ENCODE data around the gene IQCK. TPM values are rescaled to one million over a fixed set of nuclear protein-coding genes. Genes with fewer than 3 reads are reported as not detected.

Gene IQCK
- total RNA-seq, 2 experiments from 2014 or later = 0.81 to 0.97 TPM

DNA sequence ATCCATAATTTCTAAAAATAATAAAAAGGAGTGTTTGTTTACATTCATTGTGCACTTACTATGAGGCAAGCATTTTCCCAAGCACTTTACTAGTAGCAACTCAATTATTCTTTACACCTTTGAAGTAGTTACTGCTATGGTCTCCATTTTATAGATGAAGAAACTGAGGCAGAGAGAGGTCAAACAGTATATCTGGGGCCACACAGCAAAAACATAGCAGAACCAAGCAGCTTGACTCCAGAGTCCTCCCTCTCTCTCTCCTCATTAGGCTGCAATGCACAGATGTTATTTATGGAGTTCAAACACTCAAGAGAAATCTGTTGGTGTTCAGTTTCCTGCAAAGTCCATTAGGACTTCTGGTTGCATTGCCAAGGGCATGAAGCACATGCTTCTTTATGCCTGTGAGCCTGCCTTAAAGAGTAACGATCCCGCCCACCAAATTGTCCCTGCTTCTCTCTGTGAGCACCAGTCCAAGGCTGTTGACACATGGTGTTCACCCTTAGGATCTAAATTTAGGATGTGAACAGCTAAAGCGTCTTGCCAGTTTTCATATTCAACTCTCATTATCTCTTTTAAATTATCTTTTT, 122.5 kb downstream of the IQCK start:
- H3K27ac Mint-ChIP-seq = no peak overlapping the region
- no peaks in the 10 kb centered on the region for H3K9me3 Mint-ChIP-seq (ENCODE audit: insufficient read depth)
- H3K4me1 Mint-ChIP-seq (ENCODE audit: low read depth) = no peaks in the 10 kb centered on the region
- no peak overlapping the region for H3K4me3 Mint-ChIP-seq
- DNase-seq = no peak
- CTCF ChIA-PET = no interaction called here
- POLR2A ChIA-PET = no interaction called here
- no peaks in the 10 kb centered on the region for H3K36me3 Mint-ChIP-seq (ENCODE audit: low read depth)
- no peaks in the 10 kb centered on the region for H3K27me3 Mint-ChIP-seq (ENCODE audit: low read depth)
- ATAC-seq = no peak

DNA sequence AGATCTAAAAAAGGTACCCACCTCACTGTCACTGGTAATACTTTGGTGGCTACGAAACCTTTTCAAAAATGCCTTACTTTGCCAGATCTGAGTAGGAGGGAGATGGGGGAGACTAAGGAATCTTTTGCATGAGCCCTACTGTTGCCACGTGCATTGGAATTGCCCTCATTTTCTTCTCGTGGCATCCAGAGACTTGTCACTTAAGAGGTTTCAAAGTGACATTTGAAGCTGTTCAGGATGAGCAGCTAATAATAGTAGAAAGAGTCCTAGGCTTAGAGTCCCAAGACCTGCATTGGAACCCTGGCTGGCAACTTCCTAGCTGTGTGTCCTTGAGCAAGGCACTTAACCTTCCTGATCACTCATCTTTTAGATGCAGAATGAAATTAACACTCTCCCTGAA, 123.1 kb downstream of the IQCK start:
- POLR2A ChIA-PET = no interaction called here
- ATAC-seq = no peak
- Mint-ChIP-seq H3K9me3 (ENCODE audit: insufficient read depth) (no peaks in the 10 kb centered on the region), H3K27me3 (ENCODE audit: low read depth) (no peaks in the 10 kb centered on the region), H3K27ac (no peak overlapping the region), H3K4me1 (ENCODE audit: low read depth) (no peaks in the 10 kb centered on the region), H3K36me3 (ENCODE audit: low read depth) (no peaks in the 10 kb centered on the region), H3K4me3 (no peak overlapping the region)
- no peak for DNase-seq
- CTCF ChIA-PET = no interaction called here

DNA sequence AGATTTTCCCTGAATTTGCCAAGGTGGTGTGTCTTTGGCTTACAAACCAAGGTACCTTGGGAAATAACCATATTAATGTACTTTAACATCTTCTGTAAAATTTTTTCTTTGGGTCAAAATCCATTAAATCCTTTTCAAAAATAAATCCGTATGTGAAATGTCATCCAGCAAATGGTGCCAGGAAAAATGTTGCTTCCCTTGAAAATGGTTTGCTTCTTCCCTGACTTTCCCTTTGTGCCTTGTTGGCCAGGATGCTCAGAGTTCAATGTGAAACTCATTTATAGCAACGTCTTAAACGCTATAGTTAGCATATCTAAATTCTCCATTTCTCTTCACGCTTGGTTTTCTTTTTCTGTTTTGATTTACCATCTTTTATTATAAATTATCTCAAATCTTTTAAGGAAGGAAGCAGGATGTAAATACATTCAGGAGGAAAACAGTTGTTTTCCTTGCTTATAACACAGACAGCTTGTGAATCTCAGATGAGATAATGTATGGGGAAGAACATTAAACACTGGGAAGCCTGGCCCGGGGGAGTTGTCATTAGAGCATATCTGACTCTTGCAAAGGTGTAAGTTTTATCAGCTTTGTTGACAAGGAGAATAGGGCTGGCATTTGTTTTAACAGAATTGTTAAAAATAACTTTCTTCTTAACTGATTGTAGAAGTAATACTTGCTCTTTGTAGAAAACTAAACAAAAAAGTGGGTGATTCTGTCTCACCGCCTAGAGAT, 124.5 kb downstream of the IQCK start:
- POLR2A ChIA-PET = no interaction called here
- no peak overlapping the region for H3K27ac Mint-ChIP-seq
- no peak overlapping the region for H3K4me3 Mint-ChIP-seq
- H3K27me3 Mint-ChIP-seq (ENCODE audit: low read depth) = peaks cover 4% of the 10 kb centered on the region
- ATAC-seq = no peak
- no peaks in the 10 kb centered on the region for H3K4me1 Mint-ChIP-seq (ENCODE audit: low read depth)
- no peak for DNase-seq
- H3K36me3 Mint-ChIP-seq (ENCODE audit: low read depth) = no peaks in the 10 kb centered on the region
- no peaks in the 10 kb centered on the region for H3K9me3 Mint-ChIP-seq (ENCODE audit: insufficient read depth)
- CTCF ChIA-PET = no interaction called here

DNA sequence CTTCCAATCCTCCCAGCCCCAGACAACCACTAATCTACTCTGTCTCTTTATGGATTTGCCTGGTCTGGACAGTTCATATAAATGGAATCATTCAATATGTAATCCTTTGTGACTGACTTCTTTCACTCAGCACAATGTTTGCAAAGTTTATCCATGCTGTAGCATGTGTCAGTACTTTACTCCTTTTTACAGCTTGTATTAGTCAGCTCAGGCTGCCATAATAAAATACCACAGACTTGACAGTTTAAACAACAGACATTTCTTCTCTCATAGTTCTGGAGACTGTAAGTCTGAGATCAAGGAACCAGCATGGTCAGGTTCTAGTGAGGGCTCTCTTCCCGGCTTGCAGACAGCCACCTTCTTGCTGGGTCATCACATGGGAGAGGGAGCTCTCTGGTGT, 125.3 kb downstream of the IQCK start:
- H3K36me3 Mint-ChIP-seq (ENCODE audit: low read depth) = no peaks in the 10 kb centered on the region
- H3K4me3 Mint-ChIP-seq = no peak overlapping the region
- H3K4me1 Mint-ChIP-seq (ENCODE audit: low read depth) = no peaks in the 10 kb centered on the region
- peaks cover 4% of the 10 kb centered on the region for H3K27me3 Mint-ChIP-seq (ENCODE audit: low read depth)
- H3K27ac Mint-ChIP-seq = no peak overlapping the region
- ChIA-PET CTCF (no interaction called here), POLR2A (no interaction called here)
- no peaks in the 10 kb centered on the region for H3K9me3 Mint-ChIP-seq (ENCODE audit: insufficient read depth)
- DNase-seq = no peak
- no peak for ATAC-seq

DNA sequence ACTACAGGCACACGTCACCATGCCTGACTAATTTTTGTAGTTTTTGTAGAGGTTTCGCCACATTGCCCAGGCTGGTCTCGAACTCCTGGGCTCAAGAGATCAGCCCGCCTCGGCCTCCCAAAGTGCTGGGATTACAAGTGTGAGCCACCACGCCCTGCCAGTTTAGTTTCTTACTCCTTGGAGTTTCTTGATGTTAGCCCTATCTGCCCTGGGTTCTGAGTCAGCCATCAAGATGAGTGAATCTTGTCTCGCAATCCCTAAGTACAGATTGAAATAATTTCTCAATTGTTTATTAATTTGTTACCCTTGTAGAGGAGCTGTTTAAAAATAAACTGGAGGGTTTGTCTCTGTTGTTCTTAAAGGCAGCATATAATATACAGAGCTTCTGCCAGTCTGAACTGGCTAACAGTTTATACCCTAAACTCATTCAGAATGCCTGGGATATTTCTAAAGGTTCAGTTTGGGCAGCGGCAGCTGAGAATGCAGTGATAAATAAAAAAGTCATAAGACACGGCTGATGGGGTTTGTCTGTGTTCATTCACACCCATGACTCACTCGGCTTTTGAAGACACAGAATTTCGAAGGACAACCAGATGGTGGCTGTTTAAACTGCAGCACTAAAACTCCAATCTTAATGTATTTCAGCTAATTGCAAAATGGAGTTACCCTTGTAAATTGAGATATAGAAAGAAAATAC, 127.0 kb downstream of the IQCK start:
- ATAC-seq (no peak), DNase-seq (no peak)
- Mint-ChIP-seq H3K27ac (no peak overlapping the region), H3K4me1 (ENCODE audit: low read depth) (no peaks in the 10 kb centered on the region), H3K4me3 (no peak overlapping the region), H3K9me3 (ENCODE audit: insufficient read depth) (no peaks in the 10 kb centered on the region), H3K27me3 (ENCODE audit: low read depth) (peaks cover 4% of the 10 kb centered on the region), H3K36me3 (ENCODE audit: low read depth) (no peaks in the 10 kb centered on the region)
- POLR2A ChIA-PET = no interaction called here
- CTCF ChIA-PET = no interaction called here

DNA sequence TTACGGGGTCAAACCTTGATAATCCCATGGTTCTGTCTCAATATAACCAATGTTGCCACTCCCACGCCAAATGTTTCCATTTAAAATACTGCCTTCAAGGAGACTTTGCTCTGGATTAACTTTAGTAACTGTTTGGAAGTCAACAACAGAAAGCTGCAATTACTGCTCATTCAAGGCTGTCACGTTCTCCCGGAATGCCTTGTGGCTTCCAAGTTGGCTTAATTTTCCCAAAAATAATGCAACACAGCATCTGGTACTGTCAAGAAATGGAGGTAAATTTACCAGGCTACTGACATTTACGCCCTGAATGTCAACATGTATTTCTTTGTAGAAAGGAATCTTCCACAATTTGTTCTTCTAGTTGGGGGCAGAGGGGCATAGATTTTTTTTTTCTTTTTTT, 128.4 kb downstream of the IQCK start:
- CTCF ChIA-PET = no interaction called here
- no peak for DNase-seq
- no peaks in the 10 kb centered on the region for H3K36me3 Mint-ChIP-seq (ENCODE audit: low read depth)
- ATAC-seq = no peak
- no peak overlapping the region for H3K27ac Mint-ChIP-seq
- POLR2A ChIA-PET = no interaction called here
- peaks cover 4% of the 10 kb centered on the region for H3K27me3 Mint-ChIP-seq (ENCODE audit: low read depth)
- H3K9me3 Mint-ChIP-seq (ENCODE audit: insufficient read depth) = no peaks in the 10 kb centered on the region
- no peak overlapping the region for H3K4me3 Mint-ChIP-seq
- H3K4me1 Mint-ChIP-seq (ENCODE audit: low read depth) = no peaks in the 10 kb centered on the region

DNA sequence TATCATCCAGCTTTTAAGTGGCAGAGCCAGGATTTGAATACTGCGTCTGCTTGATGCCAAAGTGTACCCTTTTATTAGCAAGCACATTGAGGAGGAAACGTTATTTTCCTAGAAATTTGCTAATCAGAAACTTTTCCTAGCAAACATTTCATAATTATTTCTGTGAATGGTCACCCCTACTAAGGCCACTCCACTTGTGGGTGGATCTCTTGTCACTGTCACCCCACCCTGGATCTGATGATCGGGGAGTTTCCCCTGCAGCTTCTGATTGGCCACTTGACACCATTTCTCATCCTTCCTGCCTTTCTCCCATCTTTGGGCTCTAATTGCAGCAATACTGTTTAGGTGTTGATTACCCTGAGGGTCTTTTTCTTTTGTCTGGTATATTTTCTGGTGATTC, 130.7 kb downstream of the IQCK start:
- no peak overlapping the region for H3K4me3 Mint-ChIP-seq
- H3K9me3 Mint-ChIP-seq (ENCODE audit: insufficient read depth) = no peaks in the 10 kb centered on the region
- no peak for ATAC-seq
- H3K4me1 Mint-ChIP-seq (ENCODE audit: low read depth) = no peaks in the 10 kb centered on the region
- H3K27me3 Mint-ChIP-seq (ENCODE audit: low read depth) = peaks cover 4% of the 10 kb centered on the region
- no peaks in the 10 kb centered on the region for H3K36me3 Mint-ChIP-seq (ENCODE audit: low read depth)
- POLR2A ChIA-PET = no interaction called here
- CTCF ChIA-PET = no interaction called here
- no peak overlapping the region for H3K27ac Mint-ChIP-seq
- no peak for DNase-seq

DNA sequence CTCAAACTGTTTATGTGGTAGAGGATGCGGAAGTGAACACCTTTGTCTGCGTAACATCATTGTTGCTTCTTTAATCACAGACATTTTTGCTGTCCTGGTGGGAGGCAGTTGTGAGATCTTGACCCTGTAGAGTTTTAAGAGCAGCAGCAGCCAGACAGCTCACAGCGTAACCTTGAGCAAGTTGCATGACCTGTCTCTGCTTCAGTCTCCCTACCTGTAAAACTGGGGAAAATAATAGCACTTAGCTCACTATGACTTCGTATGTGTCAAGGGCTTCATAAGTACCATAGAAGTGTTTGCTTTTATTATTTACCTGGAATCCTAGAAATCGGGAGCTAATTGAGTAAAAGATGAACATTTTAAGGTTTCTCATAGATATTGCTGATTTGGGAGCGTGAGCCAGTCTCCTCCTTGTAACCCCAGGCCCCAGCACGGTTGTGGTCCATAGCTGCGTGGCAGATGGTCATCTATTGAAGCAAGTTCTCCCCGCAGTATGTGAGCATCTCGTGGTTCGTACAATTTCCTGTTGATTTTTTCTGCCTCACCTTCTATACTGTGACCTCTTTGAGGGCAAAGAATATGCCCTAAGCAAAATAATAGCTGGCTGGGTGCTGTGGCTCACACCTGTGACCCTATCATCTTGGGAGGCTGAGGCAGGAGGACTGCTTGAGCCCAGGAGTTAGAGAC, 132.2 kb downstream of the IQCK start:
- no peak for DNase-seq
- ChIA-PET POLR2A (no interaction called here), CTCF (interaction anchor here (0.9 kb wide), 1 partner anchor 57 kb away, joined by 3 read pairs; no protein-coding TSS in a partner anchor)
- Mint-ChIP-seq H3K36me3 (ENCODE audit: low read depth) (no peaks in the 10 kb centered on the region), H3K27ac (no peak overlapping the region), H3K9me3 (ENCODE audit: insufficient read depth) (no peaks in the 10 kb centered on the region), H3K4me3 (no peak overlapping the region), H3K4me1 (ENCODE audit: low read depth) (no peaks in the 10 kb centered on the region), H3K27me3 (ENCODE audit: low read depth) (peaks cover 4% of the 10 kb centered on the region)
- no peak for ATAC-seq

DNA sequence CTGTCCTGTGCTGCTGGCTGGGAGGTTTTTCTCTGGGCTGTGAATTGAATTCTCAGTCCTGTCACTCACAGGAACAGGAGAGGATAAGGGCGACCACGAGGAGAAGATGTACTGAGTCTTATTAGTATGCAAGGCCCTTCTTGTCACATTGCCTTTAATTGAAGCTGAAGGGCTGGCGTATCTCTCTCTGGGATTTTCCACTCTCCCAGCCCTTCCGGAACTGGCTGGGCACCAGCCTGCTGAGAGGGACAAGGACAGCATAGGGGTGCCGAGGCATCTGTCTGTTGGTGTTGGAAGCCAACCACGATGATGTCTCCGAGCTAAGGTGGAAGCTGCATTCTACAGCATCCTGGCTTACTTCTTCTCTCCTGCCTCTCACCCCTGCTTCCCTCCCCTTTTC, 133.4 kb downstream of the IQCK start:
- no peak for DNase-seq
- Mint-ChIP-seq H3K36me3 (ENCODE audit: low read depth) (no peaks in the 10 kb centered on the region), H3K27ac (no peak overlapping the region), H3K9me3 (ENCODE audit: insufficient read depth) (no peaks in the 10 kb centered on the region), H3K27me3 (ENCODE audit: low read depth) (peaks cover 4% of the 10 kb centered on the region), H3K4me3 (no peak overlapping the region), H3K4me1 (ENCODE audit: low read depth) (no peaks in the 10 kb centered on the region)
- no peak for ATAC-seq
- ChIA-PET CTCF (no interaction called here), POLR2A (no interaction called here)

DNA sequence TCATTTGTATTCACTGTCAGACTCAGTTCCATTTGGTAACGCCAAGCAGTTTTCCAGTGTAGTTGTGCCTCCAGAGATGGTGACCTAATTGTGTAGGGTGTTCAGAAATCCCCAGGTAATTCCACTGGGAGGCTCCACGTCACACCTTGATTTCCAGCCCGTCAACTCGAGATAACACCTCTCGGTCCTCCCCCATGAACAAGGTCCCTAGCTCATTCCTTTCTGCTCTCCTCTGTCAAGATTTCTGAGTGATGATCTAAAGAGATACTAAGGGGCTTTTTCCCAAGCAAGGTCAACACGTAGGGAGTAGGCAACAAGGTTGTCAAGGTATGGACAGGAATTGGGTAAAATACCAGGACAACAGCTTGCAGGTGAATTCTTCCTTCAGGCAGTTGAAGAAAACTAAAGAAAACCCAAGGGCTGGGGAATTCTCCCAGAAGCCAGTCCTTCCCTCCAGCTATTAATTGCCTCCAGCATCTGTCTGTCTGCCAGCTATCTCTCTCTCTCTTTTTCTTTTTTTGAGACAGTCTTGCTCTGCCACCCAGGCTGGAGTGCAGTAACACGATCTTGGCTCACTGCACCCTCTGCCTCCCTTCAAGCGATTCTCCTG, 135.2 kb downstream of the IQCK start:
- no peak for DNase-seq
- H3K36me3 Mint-ChIP-seq (ENCODE audit: low read depth) = no peaks in the 10 kb centered on the region
- CTCF ChIA-PET = no interaction called here
- no peak overlapping the region for H3K4me3 Mint-ChIP-seq
- H3K27ac Mint-ChIP-seq = no peak overlapping the region
- H3K4me1 Mint-ChIP-seq (ENCODE audit: low read depth) = no peaks in the 10 kb centered on the region
- no peaks in the 10 kb centered on the region for H3K9me3 Mint-ChIP-seq (ENCODE audit: insufficient read depth)
- POLR2A ChIA-PET = no interaction called here
- ATAC-seq = no peak
- no peaks in the 10 kb centered on the region for H3K27me3 Mint-ChIP-seq (ENCODE audit: low read depth)

DNA sequence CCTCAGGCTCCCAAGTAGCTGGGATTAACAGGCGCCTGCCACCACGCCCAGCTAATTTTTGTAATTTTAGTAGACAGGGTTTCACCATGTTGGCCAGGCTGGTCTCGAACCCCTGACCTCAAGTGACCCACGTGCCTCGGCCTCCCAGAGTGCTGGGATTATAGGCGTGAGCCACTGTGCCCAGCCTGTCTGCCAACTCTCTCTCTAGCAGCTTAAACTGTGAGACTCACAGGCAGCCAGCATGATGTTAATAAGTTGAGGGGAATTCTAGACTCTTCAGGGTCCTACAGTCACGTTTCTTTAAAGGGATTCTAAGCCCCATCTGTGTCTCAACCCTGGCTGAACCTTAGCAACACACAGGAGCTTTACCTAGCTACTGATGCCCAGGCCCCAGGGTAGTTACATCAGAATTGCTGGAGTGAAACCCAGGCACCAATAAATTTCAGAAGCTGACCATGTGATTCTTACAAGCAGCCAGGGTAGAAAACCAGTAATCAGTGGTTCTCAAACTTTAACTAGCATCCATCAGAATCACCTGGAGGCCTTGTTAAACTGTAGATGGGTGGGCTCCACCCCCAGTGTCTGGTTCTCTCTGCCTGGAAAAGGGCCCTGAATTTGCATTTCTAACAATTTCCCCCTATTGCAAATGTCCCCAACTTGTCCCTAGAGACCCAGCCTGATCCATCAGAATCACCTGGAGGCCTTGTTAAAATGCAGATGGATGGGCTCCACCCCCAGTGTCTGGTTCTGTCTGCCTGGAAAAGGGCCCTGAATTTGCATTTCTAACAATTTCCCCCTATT, 135.9 kb downstream of the IQCK start:
- POLR2A ChIA-PET = interaction anchor here (0.5 kb wide), 1 partner anchor 24 kb away, joined by 5 read pairs; no protein-coding TSS in a partner anchor
- no peaks in the 10 kb centered on the region for H3K27me3 Mint-ChIP-seq (ENCODE audit: low read depth)
- ATAC-seq = no peak
- H3K27ac Mint-ChIP-seq = no peak overlapping the region
- no peak for DNase-seq
- H3K36me3 Mint-ChIP-seq (ENCODE audit: low read depth) = no peaks in the 10 kb centered on the region
- no peaks in the 10 kb centered on the region for H3K4me1 Mint-ChIP-seq (ENCODE audit: low read depth)
- CTCF ChIA-PET = no interaction called here
- no peak overlapping the region for H3K4me3 Mint-ChIP-seq
- no peaks in the 10 kb centered on the region for H3K9me3 Mint-ChIP-seq (ENCODE audit: insufficient read depth)

Measured in activated CD8-positive, alpha-beta T cell treated with anti-CD3 and anti-CD28 coated beads, Interleukin-2, amount 10 ng/mL, durations not matched to agents 7 days and 5 days (primary cell).